HAP-1 (cell line): ENCODE measurements around the gene ZAR1L.
"Not testable (repeated sequence)": the region's sequence is repeated elsewhere in the genome, so short reads cannot be mapped to it uniquely, and the experiment has no call there.

Source experiments
- DNase-seq, 2 experiments: peaks; one replicate each; pipeline ENCODE4 v3.0.0-alpha.2; 2016 to 2020; ENCODE audit warnings: low spot score in 2 of 2
- H3K27me3 ChIP-seq: fragments of 250-450 bp; sonication (Bioruptor Pico); 2 replicates; pipeline ENCODE4 v1.5.1; 2020; ENCODE audit warnings: low read depth, mild to moderate bottlenecking, moderate library complexity
- H3K36me3 ChIP-seq: fragments of 250-450 bp; sonication (Bioruptor Pico); replicated peaks from 2 replicates; pipeline ENCODE4 v1.5.1; 2020; ENCODE audit warnings: mild to moderate bottlenecking
- H3K4me1 ChIP-seq: fragments of 250-450 bp; sonication (Bioruptor Pico); 2 replicates; pipeline ENCODE4 v1.5.1; 2020; ENCODE audit warnings: mild to moderate bottlenecking
- H3K4me3 ChIP-seq: fragments of 250-450 bp; sonication (Bioruptor Pico); 2 replicates; pipeline ENCODE4 v1.5.1; 2020; ENCODE audit warnings: mild to moderate bottlenecking, moderate library complexity
- H3K9me3 ChIP-seq: fragments of 250-450 bp; sonication (Bioruptor Pico); 2 replicates; pipeline ENCODE4 v1.5.1; 2020; ENCODE audit warnings: mild to moderate bottlenecking, moderate library complexity
- in situ Hi-C: fragments of 300-500 bp; cut with MboI; formaldehyde crosslinking; loops from 3 replicates; pipeline ENCODE4 v1.14.3; 2020; ENCODE audit warnings: low sequenced_read_pairs, inconsistent platforms, mixed read lengths

ZAR1L gene

GRCh38 chr13:32315238-32316027, at the start of gene ZAR1L, which contains the start of gene BRCA2:
ZAR1L (minus strand) TSS chr13:32315363; CDS start chr13:32311925, 3,438 bp downstream.
BRCA2 (plus strand) TSS chr13:32315508; CDS start chr13:32316461, 953 bp downstream.
- Histone ChIP-seq H3K4me1 (peaks cover 22% of the 10 kb centered on the region), H3K36me3 (peaks cover 20% of the 10 kb centered on the region), H3K4me3 (peak within 1 kb of the TSS; percentile 67), H3K27me3 (no peaks in the 10 kb centered on the region), H3K9me3 (no peaks in the 10 kb centered on the region)
- peak; percentile 94 to 97 for DNase-seq
- in situ Hi-C loops: loop anchor here (10.0 kb wide), 1 partner anchor 411 kb away; no protein-coding TSS in a partner anchor

- DNase-seq: no peak
- in situ Hi-C loops: no loop called here
- H3K36me3 ChIP-seq: peaks cover 20% of the 10 kb centered on the region
Observed at GRCh38 chr13:32362574-32362973, 47.4 kb upstream of the ZAR1L start.

GRCh38 chr13:32355935-32356334, 40.8 kb upstream of the ZAR1L start:
- H3K9me3 ChIP-seq, H3K27me3 ChIP-seq, DNase-seq, H3K4me1 ChIP-seq, in situ Hi-C loops, H3K4me3 ChIP-seq: not testable (repeated sequence)
- peaks cover 21% of the 10 kb centered on the region for H3K36me3 ChIP-seq

More at GRCh38 chr13:32362574-32362973, 47.4 kb upstream of the ZAR1L start:
- Histone ChIP-seq H3K4me3 (no peak overlapping the region), H3K4me1 (no peaks in the 10 kb centered on the region), H3K27me3 (no peaks in the 10 kb centered on the region), H3K9me3 (no peaks in the 10 kb centered on the region)

GRCh38 chr13:32354040-32354439, 38.9 kb upstream of the ZAR1L start:
- H3K4me3 ChIP-seq: no peak overlapping the region
- no peaks in the 10 kb centered on the region for H3K27me3 ChIP-seq
- in situ Hi-C loops: no loop called here
- H3K36me3 ChIP-seq: peaks cover 21% of the 10 kb centered on the region
- no peaks in the 10 kb centered on the region for H3K4me1 ChIP-seq
- DNase-seq: no peak
- H3K9me3 ChIP-seq: no peaks in the 10 kb centered on the region

- H3K27me3 ChIP-seq, H3K4me1 ChIP-seq, H3K4me3 ChIP-seq, H3K9me3 ChIP-seq, in situ Hi-C loops, DNase-seq: not testable (repeated sequence)
- peaks cover 16% of the 10 kb centered on the region for H3K36me3 ChIP-seq
Observed at GRCh38 chr13:32350839-32351441, 35.8 kb upstream of the ZAR1L start.

- no peak overlapping the region for H3K4me3 ChIP-seq
- DNase-seq: no peak
- H3K36me3 ChIP-seq: peaks cover 5% of the 10 kb centered on the region
- H3K4me1 ChIP-seq: no peaks in the 10 kb centered on the region
- no peaks in the 10 kb centered on the region for H3K27me3 ChIP-seq
- H3K9me3 ChIP-seq: no peaks in the 10 kb centered on the region
- in situ Hi-C loops: no loop called here
Observed at GRCh38 chr13:32347651-32348050, 32.5 kb upstream of the ZAR1L start.

GRCh38 chr13:32340914-32341313, 25.8 kb upstream of the ZAR1L start:
- no peak for DNase-seq
- Histone ChIP-seq H3K36me3 (peaks cover 9% of the 10 kb centered on the region), H3K4me3 (no peak overlapping the region), H3K27me3 (no peaks in the 10 kb centered on the region), H3K4me1 (no peaks in the 10 kb centered on the region), H3K9me3 (no peaks in the 10 kb centered on the region)
- in situ Hi-C loops: no loop called here

- Histone ChIP-seq H3K27me3 (no peaks in the 10 kb centered on the region), H3K4me3 (no peak overlapping the region), H3K36me3 (peaks cover 39% of the 10 kb centered on the region), H3K4me1 (no peaks in the 10 kb centered on the region), H3K9me3 (no peaks in the 10 kb centered on the region)
- no peak for DNase-seq
- in situ Hi-C loops: no loop called here
Observed at GRCh38 chr13:32334671-32335070, 19.5 kb upstream of the ZAR1L start.

GRCh38 chr13:32330441-32330840, 15.3 kb upstream of the ZAR1L start:
- in situ Hi-C loops: no loop called here
- no peaks in the 10 kb centered on the region for H3K4me1 ChIP-seq
- DNase-seq: no peak

GRCh38 chr13:32323912-32324311, 8.7 kb upstream of the ZAR1L start:
- no peak for DNase-seq
- Histone ChIP-seq H3K9me3 (no peaks in the 10 kb centered on the region), H3K4me3 (no peak overlapping the region), H3K27me3 (no peaks in the 10 kb centered on the region), H3K36me3 (peaks cover 30% of the 10 kb centered on the region), H3K4me1 (no peaks in the 10 kb centered on the region)
- in situ Hi-C loops: no loop called here

More at GRCh38 chr13:32330441-32330840, 15.3 kb upstream of the ZAR1L start:
- H3K4me3 ChIP-seq: no peak overlapping the region
- peaks cover 45% of the 10 kb centered on the region for H3K36me3 ChIP-seq
- no peaks in the 10 kb centered on the region for H3K27me3 ChIP-seq
- H3K9me3 ChIP-seq: no peaks in the 10 kb centered on the region

GRCh38 chr13:32320528-32320927, 5.4 kb upstream of the ZAR1L start:
- Histone ChIP-seq H3K27me3 (no peaks in the 10 kb centered on the region), H3K36me3 (peaks cover 27% of the 10 kb centered on the region), H3K4me3 (no peak overlapping the region), H3K4me1 (peaks cover 13% of the 10 kb centered on the region), H3K9me3 (no peaks in the 10 kb centered on the region)
- DNase-seq: no peak
- in situ Hi-C loops: no loop called here

GRCh38 chr13:32317716-32318465, 2.7 kb upstream of the ZAR1L start:
- in situ Hi-C loops: loop anchor here (10.0 kb wide), 1 partner anchor 413 kb away; no protein-coding TSS in a partner anchor
- no peaks in the 10 kb centered on the region for H3K27me3 ChIP-seq
- peaks cover 21% of the 10 kb centered on the region for H3K36me3 ChIP-seq
- no peaks in the 10 kb centered on the region for H3K9me3 ChIP-seq
- peaks cover 22% of the 10 kb centered on the region for H3K4me1 ChIP-seq
- no peak overlapping the region for H3K4me3 ChIP-seq
- no peak for DNase-seq

- H3K9me3 ChIP-seq: no peaks in the 10 kb centered on the region
- peaks cover 21% of the 10 kb centered on the region for H3K36me3 ChIP-seq
- in situ Hi-C loops: loop anchor here (10.0 kb wide), 1 partner anchor 412 kb away; no protein-coding TSS in a partner anchor
- peak overlapping the region; percentile 67 for H3K4me3 ChIP-seq
- DNase-seq: no peak
- no peaks in the 10 kb centered on the region for H3K27me3 ChIP-seq
- H3K4me1 ChIP-seq: peaks cover 22% of the 10 kb centered on the region
Observed at GRCh38 chr13:32316501-32316900, 1.3 kb upstream of the ZAR1L start.
